NCI-H128 (cell line): ENCODE results near the gene ANKRD29.

Experiments
- DNase-seq: peaks from one replicate; lab custom pipeline; 2025; ENCODE audit not compliant: unreplicated experiment; lab: John Stamatoyannopoulos, UW

The ANKRD29 gene

GRCh38 chr18:23688528-23688927 lies 25.8 kb upstream of the ANKRD29 start:
- DNase-seq, result no peak

- no peak for DNase-seq
These were observed 21.9 kb upstream of the ANKRD29 start for GRCh38 chr18:23684515-23685197.

DNA sequence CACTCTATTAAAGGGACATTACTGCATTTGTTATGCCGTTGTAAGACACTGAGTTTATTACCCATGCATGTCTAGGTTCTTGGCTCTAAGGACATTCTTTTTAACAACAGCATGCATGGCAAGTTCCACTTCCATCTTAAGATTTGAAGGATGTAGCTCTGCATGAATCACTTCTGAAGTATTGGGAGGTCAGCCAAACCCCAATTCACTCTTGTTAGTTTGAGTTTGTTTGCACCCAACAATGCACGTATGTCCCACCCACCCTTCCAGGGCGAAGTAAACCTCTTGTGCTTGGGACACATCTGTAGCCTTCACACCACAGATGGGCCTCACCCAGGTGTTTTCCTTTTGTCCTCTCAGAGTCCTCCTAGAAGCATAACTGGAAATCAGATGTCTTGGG lies 21.0 kb upstream of the ANKRD29 start:
- DNase-seq, result no peak

GRCh38 chr18:23683155-23683554 lies 20.4 kb upstream of the ANKRD29 start:
- DNase-seq, result no peak

DNA sequence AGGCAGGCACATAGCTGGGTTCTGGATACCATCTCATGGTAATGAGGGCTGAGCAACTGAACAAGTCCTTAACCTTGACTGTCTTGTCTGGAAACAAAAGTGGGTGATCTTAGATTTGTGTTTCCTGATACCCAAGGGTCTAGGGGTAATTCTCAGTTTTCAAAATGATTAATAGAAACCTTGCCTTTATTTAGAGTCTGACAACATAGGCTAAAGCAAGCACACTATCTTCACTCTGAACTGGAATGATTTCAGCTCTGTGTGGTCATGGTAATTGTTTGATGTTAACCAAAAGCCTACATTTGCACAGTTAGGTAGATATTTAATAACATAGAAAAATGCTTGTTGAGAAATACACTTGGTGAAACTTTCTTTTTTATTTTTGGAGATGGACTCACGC lies 19.8 kb upstream of the ANKRD29 start:
- DNase-seq, result no peak

- DNase-seq, result no peak
These were observed 19.3 kb upstream of the ANKRD29 start for GRCh38 chr18:23682045-23682444.

- no peak for DNase-seq
These were observed 13.2 kb upstream of the ANKRD29 start for GRCh38 chr18:23675896-23676295.

GRCh38 chr18:23675236-23675635 lies 12.5 kb upstream of the ANKRD29 start:
- no peak for DNase-seq

GRCh38 chr18:23673725-23674124 lies 11.0 kb upstream of the ANKRD29 start:
- no peak for DNase-seq

DNA sequence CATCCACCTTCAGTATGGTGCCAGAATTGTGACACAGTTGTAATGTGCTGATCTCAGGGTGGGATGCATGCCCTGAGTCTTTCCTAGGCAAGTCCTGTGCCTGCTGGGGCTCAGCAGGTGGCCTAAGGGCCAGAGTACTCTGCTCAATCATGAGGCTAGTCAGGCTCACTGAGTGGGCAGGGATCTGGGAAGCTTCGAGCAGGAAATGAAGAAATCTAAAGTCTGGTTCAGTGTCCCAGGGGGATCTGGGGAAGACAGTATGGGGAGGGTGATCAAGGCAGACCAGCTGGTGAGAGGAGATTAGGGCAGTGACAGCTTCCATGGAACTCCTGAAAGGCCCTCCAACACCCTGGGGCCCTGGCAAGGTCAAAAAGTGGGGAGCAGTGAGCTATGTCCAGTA lies 8.9 kb upstream of the ANKRD29 start:
- DNase-seq, result no peak

- DNase-seq, result no peak
These were observed 7.2 kb upstream of the ANKRD29 start for GRCh38 chr18:23669804-23670405.

DNA sequence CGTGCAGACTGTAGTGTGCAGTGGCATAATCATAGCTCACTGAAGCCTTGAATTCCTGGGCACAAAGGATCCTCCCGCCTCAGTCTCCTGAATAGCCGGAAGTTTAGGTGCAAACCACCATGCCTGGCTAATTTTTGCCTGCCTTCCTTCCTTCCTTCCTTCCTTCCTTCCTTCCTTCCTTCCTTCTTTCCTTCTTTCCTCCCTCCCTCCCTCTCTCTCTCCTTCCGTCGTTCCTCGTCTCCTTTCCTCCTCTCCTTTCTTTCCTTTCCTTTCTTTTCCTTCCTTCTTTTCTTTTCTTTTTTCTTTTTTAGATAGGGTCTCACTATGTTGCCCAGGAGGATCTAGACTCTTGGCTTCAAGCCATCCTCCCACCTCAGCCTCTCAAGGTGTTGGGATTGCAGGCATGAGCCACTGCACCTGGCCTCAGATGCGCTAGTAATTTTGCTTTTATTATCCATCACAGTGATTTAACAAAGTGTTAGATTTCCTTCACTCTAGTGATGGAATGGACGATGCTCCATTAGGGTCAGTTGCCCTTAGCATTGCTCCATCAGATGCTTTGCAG lies 6.6 kb upstream of the ANKRD29 start:
- DNase-seq, result no peak

GRCh38 chr18:23668731-23669130 lies 6.0 kb upstream of the ANKRD29 start:
- no peak for DNase-seq

DNA sequence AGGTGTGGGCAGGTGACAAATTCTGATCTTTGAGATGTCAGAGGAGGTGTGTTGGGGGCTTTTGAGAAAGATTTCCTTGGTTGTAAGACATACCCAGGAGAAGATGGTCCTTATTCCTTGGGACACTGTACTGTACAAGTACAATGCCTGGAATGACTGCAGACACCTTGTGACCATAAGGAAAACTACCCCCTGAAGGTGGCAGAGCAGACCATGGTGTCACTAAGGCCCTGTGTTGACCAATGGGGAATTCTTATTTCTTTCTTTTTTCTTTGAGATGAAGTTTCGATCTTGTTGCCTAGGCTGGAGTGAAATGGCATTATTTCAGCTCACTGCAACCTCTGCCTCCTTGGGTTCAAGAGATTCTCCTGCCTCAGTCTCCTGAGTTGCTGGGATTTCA lies 4.4 kb upstream of the ANKRD29 start:
- DNase-seq, result no peak

DNA sequence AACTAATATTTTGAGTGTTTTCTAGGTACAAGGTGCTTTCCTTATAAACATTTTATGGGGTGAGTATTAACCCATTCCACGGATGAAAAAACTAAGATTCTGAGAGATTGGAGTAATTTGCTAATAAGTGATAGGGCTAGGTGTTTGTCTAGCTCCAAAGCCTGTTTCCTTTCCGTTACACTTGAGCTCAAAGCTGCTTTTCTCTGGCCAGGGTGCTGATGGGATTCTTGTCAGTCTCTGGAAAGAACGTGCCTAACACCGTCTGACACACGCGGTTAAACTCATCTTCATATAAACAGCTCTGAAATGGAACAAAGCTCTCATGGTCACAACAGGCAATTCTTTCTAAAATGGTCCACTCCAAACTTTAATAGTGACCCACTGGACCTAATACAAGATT lies 2.0 kb upstream of the ANKRD29 start:
- DNase-seq, result no peak

GRCh38 chr18:23661735-23662308 lies 889 bp downstream of the ANKRD29 start:
- no peak for DNase-seq

- DNase-seq, result no peak
These were observed 4.4 kb downstream of the ANKRD29 start for GRCh38 chr18:23658285-23658684.

GRCh38 chr18:23652232-23652631 lies 10.5 kb downstream of the ANKRD29 start:
- no peak for DNase-seq

GRCh38 chr18:23650968-23651927 lies 11.5 kb downstream of the ANKRD29 start:
- DNase-seq, result no peak

GRCh38 chr18:23648940-23649607 lies 13.6 kb downstream of the ANKRD29 start:
- DNase-seq, result no peak

- DNase-seq, result no peak
These were observed 14.3 kb downstream of the ANKRD29 start for GRCh38 chr18:23648456-23648855.
